HG02571 (cell line): ENCODE measurements around the gene NPW.

Source experiments
- ATAC-seq: cut with Tn5 transposase; IDR thresholded peaks from one replicate; pipeline ENCODE4 v1.9.1; 2021; ENCODE audit warnings: mild to moderate bottlenecking, moderate library complexity; ENCODE audit not compliant: unreplicated experiment

NPW gene

DNA sequence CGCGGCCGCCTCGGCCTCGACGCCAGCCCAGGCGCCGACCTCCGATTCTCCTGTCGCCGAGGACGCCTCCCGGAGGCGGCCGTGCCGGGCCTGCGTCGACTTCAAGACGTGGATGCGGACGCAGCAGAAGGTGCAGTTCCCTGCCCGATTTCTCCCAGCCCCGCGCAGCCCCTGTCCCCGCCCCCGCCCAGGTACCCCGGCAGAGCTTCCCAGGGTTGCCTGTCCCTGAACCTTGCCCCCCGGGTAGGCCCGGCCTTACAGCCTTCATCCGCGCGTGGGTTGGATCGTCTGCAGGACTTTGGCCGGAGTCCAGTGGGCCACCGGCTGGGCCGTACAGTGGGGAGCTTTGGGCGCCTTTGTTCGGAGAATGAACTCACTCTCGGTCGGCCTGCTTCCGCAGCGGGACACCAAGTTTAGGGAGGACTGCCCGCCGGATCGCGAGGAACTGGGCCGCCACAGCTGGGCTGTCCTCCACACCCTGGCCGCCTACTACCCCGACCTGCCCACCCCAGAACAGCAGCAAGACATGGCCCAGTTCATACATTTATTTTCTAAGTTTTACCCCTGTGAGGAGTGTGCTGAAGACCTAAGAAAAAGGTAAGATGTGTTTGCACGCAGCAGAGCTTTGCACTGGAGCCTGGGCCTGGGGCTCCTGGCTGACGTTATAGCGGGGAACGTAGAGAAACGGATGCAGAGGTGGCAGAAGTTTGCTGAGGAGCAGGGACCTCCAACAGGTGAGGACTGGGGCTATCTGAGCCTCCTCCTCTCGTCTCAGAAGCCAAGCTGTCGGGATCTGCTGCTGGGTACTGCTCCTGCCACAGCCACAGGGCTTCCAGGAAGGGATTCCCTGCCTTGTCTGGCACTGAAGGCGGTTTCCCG, 35.0 kb upstream of the NPW start:
- no peak for ATAC-seq

DNA sequence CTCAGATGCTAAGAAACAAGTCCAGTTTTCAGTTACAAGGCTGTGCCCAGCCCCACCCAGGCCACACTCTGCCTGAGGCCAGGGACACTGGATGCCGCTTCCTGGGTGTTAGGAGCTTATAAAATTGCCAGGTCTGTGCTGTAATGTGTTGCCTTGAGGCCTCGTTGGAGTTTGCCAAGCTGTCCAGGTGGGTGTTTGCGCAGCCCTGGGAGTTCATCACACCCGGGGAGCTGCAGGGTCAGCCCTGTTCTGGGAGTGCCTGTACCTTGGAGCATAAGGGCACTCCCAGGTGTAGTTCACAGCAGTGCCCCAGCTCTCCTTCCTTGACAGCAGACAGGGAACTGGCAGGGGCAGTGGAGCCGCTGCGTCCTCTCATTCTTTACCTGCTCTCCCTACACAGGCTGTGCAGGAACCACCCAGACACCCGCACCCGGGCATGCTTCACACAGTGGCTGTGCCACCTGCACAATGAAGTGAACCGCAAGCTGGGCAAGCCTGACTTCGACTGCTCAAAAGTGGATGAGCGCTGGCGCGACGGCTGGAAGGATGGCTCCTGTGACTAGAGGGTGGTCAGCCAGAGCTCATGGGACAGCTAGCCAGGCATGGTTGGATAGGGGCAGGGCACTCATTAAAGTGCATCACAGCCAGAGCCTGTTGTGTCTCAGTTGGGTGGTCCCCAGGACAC, 34.0 kb upstream of the NPW start:
- no peak for ATAC-seq

- no peak for ATAC-seq
These were observed 32.4 kb upstream of the NPW start for GRCh38 chr16:1987198-1987597.

DNA sequence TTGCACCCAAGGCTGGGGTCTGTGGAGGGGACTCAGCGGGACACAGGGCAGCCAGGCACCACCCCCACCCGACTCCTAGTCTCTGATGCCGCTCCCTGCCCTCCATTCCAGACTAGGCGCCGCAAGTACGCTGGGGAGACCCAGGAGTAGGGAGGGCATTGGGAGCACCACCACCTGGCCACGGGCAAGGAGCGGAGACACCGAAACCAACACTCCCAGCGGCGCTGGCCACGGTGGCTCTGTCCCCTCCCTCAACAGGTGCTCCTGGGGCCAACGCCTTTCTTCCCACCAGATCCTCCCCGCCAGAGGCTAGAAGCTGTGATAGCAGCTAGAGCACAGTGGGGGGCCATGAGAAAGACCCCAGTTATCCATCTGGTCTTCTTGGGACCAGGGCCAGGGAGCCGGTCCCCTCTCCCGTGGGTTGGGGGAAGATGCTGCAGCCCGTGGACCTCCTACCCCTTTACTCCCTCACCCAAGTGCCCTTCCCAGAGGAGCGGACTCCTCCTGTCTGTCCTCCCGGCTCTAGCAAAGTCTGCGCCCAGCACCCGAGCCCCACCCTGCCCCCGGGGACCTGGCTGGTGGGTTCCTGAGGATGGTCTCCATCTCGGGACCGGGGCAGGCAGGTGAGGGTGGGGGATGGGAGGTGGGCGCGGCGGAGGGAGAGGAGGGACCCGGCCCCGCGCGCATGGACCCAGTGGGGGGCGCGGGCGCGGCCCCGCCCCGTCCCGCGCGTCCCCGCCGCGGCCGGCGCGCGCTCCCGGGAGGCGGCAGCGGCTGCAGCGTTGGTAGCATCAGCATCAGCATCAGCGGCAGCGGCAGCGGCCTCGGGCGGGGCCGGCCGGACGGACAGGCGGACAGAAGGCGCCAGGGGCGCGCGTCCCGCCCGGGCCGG, 30.1 kb upstream of the NPW start, which contains the start of gene SYNGR3:
SYNGR3 (plus strand) TSS at position 762 of the 892 bp plus-strand sequence. CDS start 133 bp downstream, outside the sequence.
- ATAC-seq = no peak

DNA sequence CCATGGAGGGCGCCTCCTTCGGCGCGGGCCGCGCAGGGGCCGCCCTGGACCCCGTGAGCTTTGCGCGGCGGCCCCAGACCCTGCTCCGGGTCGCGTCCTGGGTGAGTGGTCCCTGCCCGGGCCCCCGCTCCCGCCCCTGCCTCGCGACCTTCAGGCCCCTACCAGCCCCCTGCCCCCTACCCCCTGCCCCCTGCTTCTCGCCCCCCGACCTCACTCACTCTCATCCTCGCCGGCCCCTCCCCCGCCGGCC, 29.6 kb upstream of the NPW start:
- ATAC-seq = no peak

- ATAC-seq = no peak
These were observed 29.0 kb upstream of the NPW start for GRCh38 chr16:1990351-1991134.

DNA sequence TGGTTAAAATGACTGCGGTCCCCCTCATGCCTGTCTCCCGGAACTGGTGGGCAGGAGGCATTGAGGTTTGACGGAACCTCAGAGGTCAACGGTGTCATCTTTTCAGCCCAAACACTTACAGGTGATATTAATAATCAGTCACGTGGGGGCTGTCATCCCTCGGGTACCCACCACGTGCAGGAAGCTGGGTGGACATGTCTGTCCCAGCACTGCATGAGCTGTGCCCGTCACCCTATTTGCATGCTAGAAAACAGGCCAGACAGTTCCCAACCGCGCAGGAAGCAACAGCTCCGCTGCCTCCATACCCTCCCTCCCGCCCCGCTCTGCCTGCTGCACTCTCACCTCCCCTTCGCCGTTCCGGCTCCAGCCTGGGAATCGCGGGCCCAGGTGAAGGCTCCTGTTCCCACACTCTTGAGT, 28.4 kb upstream of the NPW start:
- ATAC-seq = no peak

GRCh38 chr16:1991588-1991947, 28.0 kb upstream of the NPW start:
- no peak for ATAC-seq

DNA sequence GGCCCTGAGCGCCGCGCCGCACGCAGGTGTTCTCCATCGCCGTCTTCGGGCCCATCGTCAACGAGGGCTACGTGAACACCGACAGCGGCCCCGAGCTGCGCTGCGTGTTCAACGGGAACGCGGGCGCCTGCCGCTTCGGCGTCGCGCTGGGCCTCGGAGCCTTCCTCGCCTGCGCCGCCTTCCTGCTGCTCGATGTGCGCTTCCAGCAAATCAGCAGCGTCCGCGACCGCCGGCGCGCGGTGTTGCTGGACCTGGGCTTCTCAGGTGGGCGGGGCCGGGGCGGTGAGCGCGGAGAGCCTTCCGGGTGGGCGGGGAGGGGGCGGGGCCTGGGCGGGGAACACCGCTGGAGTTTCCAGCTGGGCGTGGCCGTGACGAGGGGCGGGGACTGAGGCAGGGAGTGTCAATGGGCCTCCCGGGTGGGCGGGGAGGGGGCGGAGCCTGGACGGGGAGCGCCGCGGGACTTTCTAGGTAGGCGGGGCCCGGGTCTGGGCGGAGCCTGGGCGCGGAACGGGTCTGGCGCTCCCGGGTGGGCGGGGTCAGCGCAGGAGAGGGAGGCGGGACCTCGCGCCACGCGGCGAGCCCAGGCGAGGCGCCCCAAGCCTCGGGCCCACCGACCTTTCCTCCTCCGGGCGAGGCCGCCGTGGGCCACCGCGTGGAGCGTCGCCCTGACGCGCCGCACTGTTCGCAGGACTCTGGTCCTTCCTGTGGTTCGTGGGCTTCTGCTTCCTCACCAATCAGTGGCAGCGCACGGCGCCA, 27.5 kb upstream of the NPW start:
- peak; percentile 46 for ATAC-seq

DNA sequence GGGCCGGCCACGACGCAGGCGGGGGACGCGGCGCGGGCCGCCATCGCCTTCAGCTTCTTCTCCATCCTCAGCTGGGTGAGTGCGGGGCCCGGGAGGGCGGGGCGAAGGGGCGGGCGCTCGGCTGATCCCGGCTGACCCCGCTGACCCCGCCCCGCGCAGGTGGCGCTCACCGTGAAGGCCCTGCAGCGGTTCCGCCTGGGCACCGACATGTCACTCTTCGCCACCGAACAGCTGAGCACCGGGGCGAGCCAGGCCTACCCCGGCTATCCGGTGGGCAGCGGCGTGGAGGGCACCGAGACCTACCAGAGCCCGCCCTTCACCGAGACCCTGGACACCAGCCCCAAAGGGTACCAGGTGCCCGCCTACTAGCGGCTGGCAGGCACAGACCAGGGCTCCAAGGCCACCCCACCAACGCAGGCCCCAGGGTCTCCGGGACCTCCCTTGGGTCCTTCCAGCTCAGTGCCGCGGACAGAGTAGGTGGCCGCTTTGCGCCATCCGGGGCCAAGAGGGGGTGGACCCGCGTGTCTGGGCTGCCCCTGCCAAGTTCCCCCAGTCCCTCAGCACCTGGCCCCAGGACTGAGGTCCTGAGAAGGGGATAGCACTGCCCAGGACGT, 26.8 kb upstream of the NPW start:
- ATAC-seq = no peak

GRCh38 chr16:1993731-1994131, 25.9 kb upstream of the NPW start:
- ATAC-seq = no peak

GRCh38 chr16:1997494-1998359, 21.9 kb upstream of the NPW start:
- no peak for ATAC-seq

DNA sequence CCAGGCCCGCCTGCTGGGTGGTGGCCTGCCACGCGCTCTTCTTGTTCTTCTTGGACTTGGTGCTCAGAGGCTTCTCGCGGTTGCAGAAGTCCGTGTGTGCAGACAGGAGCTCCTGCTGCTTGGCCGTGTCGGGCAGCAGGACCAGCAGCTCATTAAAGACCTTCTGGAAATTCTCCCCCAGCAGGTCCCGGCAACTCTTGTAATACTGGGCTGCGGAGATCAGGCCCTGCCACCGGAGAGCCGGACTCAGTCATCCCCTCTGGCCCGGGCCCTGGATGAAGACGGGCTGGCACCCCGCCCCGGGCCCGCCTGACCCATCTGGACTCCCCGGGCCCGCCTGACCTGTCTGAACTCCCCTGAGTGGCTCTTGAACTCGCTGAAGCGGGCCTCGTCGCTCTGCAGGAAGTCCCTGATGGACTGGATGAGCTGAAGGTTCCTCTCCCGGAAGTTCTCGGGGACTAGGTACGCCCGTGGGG, 21.2 kb upstream of the NPW start:
- no peak for ATAC-seq

GRCh38 chr16:1998852-1999801, 20.5 kb upstream of the NPW start:
- ATAC-seq = no peak

- no peak for ATAC-seq
These were observed 19.6 kb upstream of the NPW start for GRCh38 chr16:1999866-2000514.

- no peak for ATAC-seq
These were observed 18.6 kb upstream of the NPW start for GRCh38 chr16:2001035-2001434.
